Cardiac fibroblast (primary cell): Measurements from ENCODE around the gene D2HGDH.

Experiments used
- DNase-seq, 2 donors: peaks; one replicate each; pipeline versions ENCODE4 v3.0.0 to v3.0.0-alpha.2; 2010; ENCODE audit warnings: low read depth in 2 of 2
- H3K4me3 ChIP-seq, 2 donors: replicated peaks in 1 of 2; 1 replicate in 1 of 2; 2 replicates in 1 of 2; pipeline ENCODE4 v1.5.1; 2011; ENCODE audit warnings: low read depth in 2 of 2, low read length in 2 of 2, mild to moderate bottlenecking in 2 of 2, moderate library complexity in 1 of 2
- TF ChIP-seq, protein P1 (sequence below): IDR thresholded peaks from one replicate; pipeline ENCODE4 v1.5.1; 2011; ENCODE audit warnings: low read depth, mild to moderate bottlenecking, low read length, inconsistent platforms

D2HGDH gene

DNA sequence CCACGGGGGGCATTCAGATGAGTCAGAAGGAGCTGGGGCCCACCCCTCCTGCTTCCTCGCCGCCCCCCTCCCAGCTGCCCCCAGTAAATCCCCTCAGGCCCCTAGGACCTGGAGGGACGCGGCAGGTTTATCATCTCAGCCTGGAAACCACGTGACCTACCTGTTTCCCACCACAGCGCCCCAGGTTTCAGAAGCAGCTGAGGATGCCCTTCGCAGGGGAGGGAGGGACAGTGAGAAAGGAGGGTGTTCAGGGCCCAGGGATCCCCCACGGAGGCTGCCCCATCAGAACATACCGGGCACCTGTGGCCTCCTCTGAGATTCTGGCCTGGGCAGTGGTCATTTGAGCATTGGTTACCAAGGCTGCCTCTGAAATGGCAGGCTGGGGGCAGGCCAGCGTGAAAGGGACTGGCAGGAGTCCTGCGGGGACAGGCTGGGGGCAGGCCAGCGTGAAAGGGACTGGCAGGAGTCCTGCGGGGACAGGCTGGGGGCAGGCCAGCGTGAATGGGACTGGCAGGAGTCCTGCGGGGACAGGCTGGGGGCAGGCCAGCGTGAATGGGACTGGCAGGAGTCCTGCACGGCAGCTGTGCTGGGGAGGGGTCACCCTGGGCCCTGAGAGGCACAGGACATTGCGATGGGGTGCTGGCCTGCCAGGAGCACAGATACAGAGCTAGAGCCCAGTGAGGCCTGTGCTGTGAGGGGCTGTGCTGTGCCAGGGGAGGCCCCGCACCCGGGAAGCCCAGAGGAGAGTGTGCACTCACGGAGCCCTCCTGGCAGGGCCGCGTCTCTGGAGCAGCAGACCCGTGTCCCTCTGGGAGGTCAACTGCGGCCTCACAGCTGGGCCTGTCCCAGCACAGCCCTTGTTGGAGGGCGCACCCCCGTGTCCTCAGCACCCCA is 76.1 kb downstream of the D2HGDH start:
- TF ChIP-seq, protein P1, sequence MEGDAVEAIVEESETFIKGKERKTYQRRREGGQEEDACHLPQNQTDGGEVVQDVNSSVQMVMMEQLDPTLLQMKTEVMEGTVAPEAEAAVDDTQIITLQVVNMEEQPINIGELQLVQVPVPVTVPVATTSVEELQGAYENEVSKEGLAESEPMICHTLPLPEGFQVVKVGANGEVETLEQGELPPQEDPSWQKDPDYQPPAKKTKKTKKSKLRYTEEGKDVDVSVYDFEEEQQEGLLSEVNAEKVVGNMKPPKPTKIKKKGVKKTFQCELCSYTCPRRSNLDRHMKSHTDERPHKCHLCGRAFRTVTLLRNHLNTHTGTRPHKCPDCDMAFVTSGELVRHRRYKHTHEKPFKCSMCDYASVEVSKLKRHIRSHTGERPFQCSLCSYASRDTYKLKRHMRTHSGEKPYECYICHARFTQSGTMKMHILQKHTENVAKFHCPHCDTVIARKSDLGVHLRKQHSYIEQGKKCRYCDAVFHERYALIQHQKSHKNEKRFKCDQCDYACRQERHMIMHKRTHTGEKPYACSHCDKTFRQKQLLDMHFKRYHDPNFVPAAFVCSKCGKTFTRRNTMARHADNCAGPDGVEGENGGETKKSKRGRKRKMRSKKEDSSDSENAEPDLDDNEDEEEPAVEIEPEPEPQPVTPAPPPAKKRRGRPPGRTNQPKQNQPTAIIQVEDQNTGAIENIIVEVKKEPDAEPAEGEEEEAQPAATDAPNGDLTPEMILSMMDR, result no peak

GRCh38 chr2:241811201-241811951 is 76.9 kb downstream of the D2HGDH start:
- no peak overlapping the region for H3K4me3 ChIP-seq
- DNase-seq, result peak in 1 of 2 donors; percentile 18
- TF ChIP-seq, protein P1, result no peak

More for the DNA sequence above, 76.1 kb downstream of the D2HGDH start:
- H3K4me3 ChIP-seq, result no peak overlapping the region
- no peak for DNase-seq

GRCh38 chr2:241811952-241812729 is 77.7 kb downstream of the D2HGDH start:
- DNase-seq, result no peak
- H3K4me3 ChIP-seq, result no peak overlapping the region
- TF ChIP-seq, protein P1, result no peak

DNA sequence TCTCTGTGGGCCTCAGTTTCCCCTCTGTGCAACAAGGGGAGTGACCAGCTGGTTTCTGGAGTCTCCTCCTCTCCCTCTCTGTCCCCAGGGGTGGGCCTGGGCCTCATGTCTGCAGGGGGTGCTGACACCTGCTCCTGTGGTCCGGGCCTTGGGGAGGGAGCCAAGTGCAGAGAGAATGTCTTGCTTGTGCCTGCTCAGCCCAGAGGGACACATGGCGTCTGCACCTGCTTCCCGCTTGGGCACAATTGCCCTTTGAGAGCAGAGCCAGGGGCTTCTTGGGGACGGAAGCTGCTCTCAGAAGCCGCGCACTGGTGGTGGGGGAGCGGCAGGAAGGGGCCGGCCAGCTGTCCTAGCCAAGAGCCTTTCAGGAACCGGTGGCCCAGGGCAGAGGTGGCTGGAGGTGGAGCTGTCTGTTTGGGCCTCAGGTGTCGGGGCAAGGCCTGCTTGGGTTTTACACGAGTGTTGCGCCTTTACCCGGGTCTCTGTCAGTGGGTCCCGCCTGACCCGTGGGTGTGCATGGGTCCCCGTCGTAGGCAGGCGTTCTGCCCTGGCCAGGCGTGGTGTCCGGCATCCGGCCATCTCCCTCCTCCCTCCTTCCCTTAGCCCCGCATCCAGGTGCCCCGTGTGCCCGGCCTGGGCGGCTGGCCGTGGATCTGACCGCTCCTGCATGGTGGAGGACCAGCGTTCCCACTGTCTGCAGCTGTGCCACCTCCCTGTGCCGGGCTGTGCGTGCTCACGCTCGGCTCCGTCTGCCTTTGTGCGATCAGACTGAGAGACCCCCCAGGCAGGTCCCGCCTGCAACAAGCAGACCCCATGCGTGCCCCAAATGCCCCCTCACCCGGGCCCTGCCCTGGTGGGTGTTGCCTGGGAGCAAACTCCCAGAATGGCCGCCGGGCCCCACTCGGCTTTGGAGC is 78.6 kb downstream of the D2HGDH start:
- DNase-seq, result no peak
- H3K4me3 ChIP-seq, result no peak overlapping the region
- TF ChIP-seq, protein P1, result no peak

DNA sequence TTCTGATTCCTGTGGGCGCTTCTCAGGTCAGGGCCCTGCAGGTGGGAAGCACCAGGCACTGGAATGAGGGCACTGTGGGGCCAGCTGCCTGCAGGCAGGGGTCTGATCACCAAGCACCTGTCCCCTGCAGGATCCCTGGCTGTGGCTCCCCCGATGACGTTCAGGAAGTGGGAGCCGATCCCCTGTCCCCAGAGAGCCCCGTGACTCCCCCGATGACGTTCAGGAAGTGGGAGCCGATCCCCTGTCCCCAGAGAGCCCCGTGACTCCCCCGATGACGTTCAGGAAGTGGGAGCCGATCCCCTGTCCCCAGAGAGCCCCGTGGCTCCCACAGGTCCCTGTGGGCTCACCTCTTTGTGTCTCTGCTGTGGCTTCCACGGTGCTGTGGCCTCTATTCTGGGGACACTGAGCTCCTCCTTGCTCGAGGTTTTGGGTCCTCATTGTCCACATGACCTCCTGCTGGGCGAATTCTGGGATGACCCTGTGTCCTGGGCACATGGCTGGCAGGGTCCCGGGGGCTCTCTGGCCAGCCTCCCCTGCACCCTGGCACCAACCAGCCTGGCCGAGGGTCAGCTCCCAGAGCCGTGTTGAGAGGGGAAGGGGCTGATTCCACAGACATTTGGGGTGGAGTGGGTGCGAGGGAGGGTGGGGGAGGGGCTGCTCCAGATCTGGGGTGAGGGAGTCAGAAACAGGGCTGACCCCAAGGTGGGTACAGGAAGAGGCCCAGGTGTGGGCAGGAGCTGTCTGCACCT is 79.4 kb downstream of the D2HGDH start:
- TF ChIP-seq, protein P1, result no peak
- no peak overlapping the region for H3K4me3 ChIP-seq
- DNase-seq, result peak in 1 of 2 donors; percentile 49
